ENCODE results near the gene LIN9. TPM values are rescaled to one million over a fixed set of nuclear protein-coding genes. Genes with fewer than 3 reads are reported as not detected.

The LIN9 gene
- total and polyA plus RNA-seq, 10 of the 15 experiments (the other 5 are each of a cell fraction or from before 2014, with no cell fraction given) = 5.9 to 13.5 (median 8.3) TPM

- RAD21 ChIA-PET (ENCODE audit: unreplicated experiment) = interaction anchor here (1.0 kb wide), 1 partner anchor 10 kb away, joined by 3 read pairs; no protein-coding TSS in a partner anchor
- intact Hi-C loops (cut with micrococcal nuclease; ENCODE audit: unreplicated experiment) = no loop called here
- no peaks in the 10 kb centered on the region; the same call in 2 of the 3 replicates for H3K9me3 ChIP-seq (replicated peaks; ENCODE audit: control insufficient read depth, insufficient read depth, low read length)
- TF ChIP-seq ETV6 (conservative IDR thresholded peaks at IDR 0.05 in 1 of 2, IDR thresholded peaks at IDR 0.05 in 1 of 2; ENCODE audit: borderline replicate concordance in 1 of 2, low read depth in 1 of 2) = no peak
- TF ChIP-seq STAT1 (conservative IDR thresholded peaks at IDR 0.05) = no peak
- no peak for TF ChIP-seq CEBPZ (IDR thresholded peaks at IDR 0.05; ENCODE audit: low read depth, low read length)
- TF ChIP-seq E4F1 (IDR thresholded peaks at IDR 0.05; ENCODE audit: borderline replicate concordance, partially characterized antibody) = no peak
- TF ChIP-seq NKRF (conservative IDR thresholded peaks at IDR 0.05) = no peak
- TF ChIP-seq, protein P1, sequence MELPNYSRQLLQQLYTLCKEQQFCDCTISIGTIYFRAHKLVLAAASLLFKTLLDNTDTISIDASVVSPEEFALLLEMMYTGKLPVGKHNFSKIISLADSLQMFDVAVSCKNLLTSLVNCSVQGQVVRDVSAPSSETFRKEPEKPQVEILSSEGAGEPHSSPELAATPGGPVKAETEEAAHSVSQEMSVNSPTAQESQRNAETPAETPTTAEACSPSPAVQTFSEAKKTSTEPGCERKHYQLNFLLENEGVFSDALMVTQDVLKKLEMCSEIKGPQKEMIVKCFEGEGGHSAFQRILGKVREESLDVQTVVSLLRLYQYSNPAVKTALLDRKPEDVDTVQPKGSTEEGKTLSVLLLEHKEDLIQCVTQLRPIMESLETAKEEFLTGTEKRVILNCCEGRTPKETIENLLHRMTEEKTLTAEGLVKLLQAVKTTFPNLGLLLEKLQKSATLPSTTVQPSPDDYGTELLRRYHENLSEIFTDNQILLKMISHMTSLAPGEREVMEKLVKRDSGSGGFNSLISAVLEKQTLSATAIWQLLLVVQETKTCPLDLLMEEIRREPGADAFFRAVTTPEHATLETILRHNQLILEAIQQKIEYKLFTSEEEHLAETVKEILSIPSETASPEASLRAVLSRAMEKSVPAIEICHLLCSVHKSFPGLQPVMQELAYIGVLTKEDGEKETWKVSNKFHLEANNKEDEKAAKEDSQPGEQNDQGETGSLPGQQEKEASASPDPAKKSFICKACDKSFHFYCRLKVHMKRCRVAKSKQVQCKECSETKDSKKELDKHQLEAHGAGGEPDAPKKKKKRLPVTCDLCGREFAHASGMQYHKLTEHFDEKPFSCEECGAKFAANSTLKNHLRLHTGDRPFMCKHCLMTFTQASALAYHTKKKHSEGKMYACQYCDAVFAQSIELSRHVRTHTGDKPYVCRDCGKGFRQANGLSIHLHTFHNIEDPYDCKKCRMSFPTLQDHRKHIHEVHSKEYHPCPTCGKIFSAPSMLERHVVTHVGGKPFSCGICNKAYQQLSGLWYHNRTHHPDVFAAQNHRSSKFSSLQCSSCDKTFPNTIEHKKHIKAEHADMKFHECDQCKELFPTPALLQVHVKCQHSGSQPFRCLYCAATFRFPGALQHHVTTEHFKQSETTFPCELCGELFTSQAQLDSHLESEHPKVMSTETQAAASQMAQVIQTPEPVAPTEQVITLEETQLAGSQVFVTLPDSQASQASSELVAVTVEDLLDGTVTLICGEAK (IDR thresholded peaks at IDR 0.05; ENCODE audit: borderline replicate concordance) = no peak
- TF ChIP-seq PAX8 (IDR thresholded peaks at IDR 0.05) = no peak
- TF ChIP-seq NR2C1 (IDR thresholded peaks at IDR 0.05) = no peak
- TF ChIP-seq WRNIP1 (IDR thresholded peaks at IDR 0.05; ENCODE audit: borderline replicate concordance, low read depth, low read length) = no peak
Observed at GRCh38 chr1:226322986-226323385, 14.0 kb upstream of the LIN9 start.

More at GRCh38 chr1:226322986-226323385, 14.0 kb upstream of the LIN9 start:
- Histone ChIP-seq H3K4me3 (no peak overlapping the region), H3K79me2 (ENCODE audit: control insufficient read depth, insufficient read depth, low read length) (no peaks in the 10 kb centered on the region), H4K20me1 (ENCODE audit: control insufficient read depth, insufficient read depth) (no peaks in the 10 kb centered on the region), H3K9ac (ENCODE audit: control insufficient read depth, insufficient read depth, low read length) (no peak overlapping the region), H3K36me3 (ENCODE audit: control insufficient read depth in 2 of 2, insufficient read depth in 2 of 2, low read length in 1 of 2) (no peaks in the 10 kb centered on the region), H3K27ac (ENCODE audit: control insufficient read depth, insufficient read depth) (no peak overlapping the region), H2AFZ (ENCODE audit: control insufficient read depth, low read depth, low read length) (no peak overlapping the region), H3K4me2 (ENCODE audit: control insufficient read depth, insufficient read depth) (no peak overlapping the region), H3K27me3 (replicated peaks in 1 of 2; ENCODE audit: control insufficient read depth in 2 of 2, insufficient read depth in 2 of 2, low read length in 1 of 2) (no peaks in the 10 kb centered on the region; a peak in 1 of 4 replicates), H3K4me1 (ENCODE audit: control insufficient read depth, insufficient read depth, low read length) (no peaks in the 10 kb centered on the region)
- WGBS (ENCODE audit: insufficient coverage, insufficient replicate concordance, low lambda C conversion rate, missing lambda C conversion rate) = 48% methylated on average over 3 of the region's 3 CpGs
- CTCF ChIA-PET = no interaction called here
- POLR2A ChIA-PET = no interaction called here
- ATAC-seq = no peak
- BruUV-seq (replicated peaks) = no TSS peak
- DNase-seq (ENCODE audit: low read depth, low spot score) = no peak
- in situ Hi-C loops (cut with MboI) = no loop called here
- no peak for FAIRE-seq
- SMC1A ChIA-PET (ENCODE audit: uncharacterized antibody, unreplicated experiment) = interaction anchor here (0.5 to 1.1 kb wide), 2 partner anchors 10 to 168 kb away, joined by 3 to 5 read pairs; no protein-coding TSS in a partner anchor

Measured in GM12878 (cell line).